ENCODE results near the gene SLC33A1. TPM values are rescaled to one million over a fixed set of nuclear protein-coding genes. Genes with fewer than 3 reads are reported as not detected.

SLC33A1 gene
- total RNA-seq, 1 experiment from 2014 or later = 65.6 TPM

GRCh38 chr3:155876037-155876436, 21.8 kb upstream of the SLC33A1 start:
- intact Hi-C loops (cut with micrococcal nuclease) = no loop called here
- H3K4me1 Mint-ChIP-seq (ENCODE audit: insufficient read depth, unreplicated experiment) = peaks cover 25% of the 10 kb centered on the region
- TF ChIP-seq CTCF (IDR thresholded peaks at IDR 0.05; ENCODE audit: unreplicated experiment) = no peak
- peaks cover 7% of the 10 kb centered on the region for H3K36me3 Mint-ChIP-seq (ENCODE audit: insufficient read depth, unreplicated experiment)
- no peaks in the 10 kb centered on the region for H3K27me3 Mint-ChIP-seq (ENCODE audit: insufficient read depth, unreplicated experiment)
- no peak overlapping the region for H3K4me3 Mint-ChIP-seq (ENCODE audit: unreplicated experiment)
- H3K9me3 Mint-ChIP-seq (ENCODE audit: unreplicated experiment) = no peaks in the 10 kb centered on the region
- POLR2A ChIA-PET = interaction anchor here (1.2 kb wide), 1 partner anchor 23 kb away, joined by 5 read pairs; no protein-coding TSS in a partner anchor
- no peak for DNase-seq (ENCODE audit: unreplicated experiment)
- BruUV-seq (replicated peaks) = no TSS peak
- no peak overlapping the region for H3K27ac Mint-ChIP-seq (ENCODE audit: low read depth, unreplicated experiment)
- CTCF ChIA-PET = interaction anchor here (1.0 kb wide), 2 partner anchors 13 to 64 kb away, joined by 3 to 4 read pairs; no protein-coding TSS in a partner anchor

GRCh38 chr3:155872904-155873646, 18.8 kb upstream of the SLC33A1 start:
- CTCF ChIA-PET = interaction anchor here (0.6 to 1.4 kb wide), 6 partner anchors 14 to 905 kb away, joined by 3 to 8 read pairs (median 4); partner anchors contain the start of gene C3orf33
- H3K4me3 Mint-ChIP-seq (ENCODE audit: unreplicated experiment) = peak overlapping the region; percentile 22
- no peak for TF ChIP-seq CTCF (IDR thresholded peaks at IDR 0.05; ENCODE audit: unreplicated experiment)

GRCh38 chr3:155871746-155872158, 17.5 kb upstream of the SLC33A1 start:
- no peak for DNase-seq (ENCODE audit: unreplicated experiment)
- no peak for TF ChIP-seq CTCF (IDR thresholded peaks at IDR 0.05; ENCODE audit: unreplicated experiment)
- peak overlapping the region; percentile 24 for H3K27ac Mint-ChIP-seq (ENCODE audit: low read depth, unreplicated experiment)
- no TSS peak for BruUV-seq (replicated peaks)
- H3K9me3 Mint-ChIP-seq (ENCODE audit: unreplicated experiment) = no peaks in the 10 kb centered on the region
- H3K27me3 Mint-ChIP-seq (ENCODE audit: insufficient read depth, unreplicated experiment) = no peaks in the 10 kb centered on the region
- POLR2A ChIA-PET = interaction anchor here (0.7 to 7.0 kb wide), 12 partner anchors 13 to 395 kb away, joined by 3 to 104 read pairs (median 3); partner anchors contain the start of genes C3orf33 and SLC33A1
- peaks cover 7% of the 10 kb centered on the region for H3K36me3 Mint-ChIP-seq (ENCODE audit: insufficient read depth, unreplicated experiment)
- CTCF ChIA-PET = interaction anchor here (0.5 to 1.5 kb wide), 7 partner anchors 10 to 192 kb away, joined by 3 to 7 read pairs (median 3); partner anchors contain the start of gene C3orf33
- peak overlapping the region; percentile 84 for H3K4me3 Mint-ChIP-seq (ENCODE audit: unreplicated experiment)
- intact Hi-C loops (cut with micrococcal nuclease) = no loop called here
- peaks cover 28% of the 10 kb centered on the region for H3K4me1 Mint-ChIP-seq (ENCODE audit: insufficient read depth, unreplicated experiment)

More at GRCh38 chr3:155872904-155873646, 18.8 kb upstream of the SLC33A1 start:
- no TSS peak for BruUV-seq (replicated peaks)
- POLR2A ChIA-PET = interaction anchor here (0.6 to 7.0 kb wide), 5 partner anchors 11 to 68 kb away, joined by 3 to 104 read pairs (median 5); partner anchors contain the start of genes C3orf33 and SLC33A1
- Mint-ChIP-seq H3K27ac (ENCODE audit: low read depth, unreplicated experiment) (no peak overlapping the region), H3K4me1 (ENCODE audit: insufficient read depth, unreplicated experiment) (peaks cover 28% of the 10 kb centered on the region), H3K9me3 (ENCODE audit: unreplicated experiment) (no peaks in the 10 kb centered on the region), H3K27me3 (ENCODE audit: insufficient read depth, unreplicated experiment) (no peaks in the 10 kb centered on the region), H3K36me3 (ENCODE audit: insufficient read depth, unreplicated experiment) (peaks cover 7% of the 10 kb centered on the region)
- DNase-seq (ENCODE audit: unreplicated experiment) = no peak
- intact Hi-C loops (cut with micrococcal nuclease) = no loop called here

Measured in MCF 10A (cell line).